Activated CD4-positive, alpha-beta T cell treated with anti-CD3 and anti-CD28 coated beads, Interleukin-2, amount 50 U/mL, for 16 hours (primary cell): ENCODE measurements around the gene CAMK2D.

Experiments used
- DNase-seq: peaks from one replicate; pipeline ENCODE4 v3.0.0-alpha.2; 2020

The CAMK2D gene

DNA sequence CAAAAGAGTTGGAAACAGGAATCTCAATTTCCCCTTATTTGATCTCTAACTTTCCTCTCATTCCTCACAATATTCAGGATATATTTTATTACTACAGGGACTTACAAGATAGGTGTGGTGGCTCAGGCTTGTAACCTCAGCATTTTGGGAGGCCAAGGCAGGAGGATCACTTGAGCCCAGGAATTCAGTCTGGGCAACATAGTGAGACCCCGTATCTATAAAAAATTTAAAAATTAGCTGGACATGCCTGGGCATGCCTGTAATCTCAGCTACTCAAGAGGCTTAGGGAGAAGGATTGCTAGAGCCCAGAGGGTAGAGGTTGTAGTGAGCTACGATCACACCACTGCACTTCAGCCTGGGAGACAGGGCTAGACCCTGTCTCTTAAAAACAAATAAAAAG lies 200.4 kb downstream of the CAMK2D start:
- no peak for DNase-seq

GRCh38 chr4:113560579-113560978 lies 201.0 kb downstream of the CAMK2D start:
- DNase-seq = no peak

- no peak for DNase-seq
Observed at GRCh38 chr4:113559947-113560346, 201.6 kb downstream of the CAMK2D start.

DNA sequence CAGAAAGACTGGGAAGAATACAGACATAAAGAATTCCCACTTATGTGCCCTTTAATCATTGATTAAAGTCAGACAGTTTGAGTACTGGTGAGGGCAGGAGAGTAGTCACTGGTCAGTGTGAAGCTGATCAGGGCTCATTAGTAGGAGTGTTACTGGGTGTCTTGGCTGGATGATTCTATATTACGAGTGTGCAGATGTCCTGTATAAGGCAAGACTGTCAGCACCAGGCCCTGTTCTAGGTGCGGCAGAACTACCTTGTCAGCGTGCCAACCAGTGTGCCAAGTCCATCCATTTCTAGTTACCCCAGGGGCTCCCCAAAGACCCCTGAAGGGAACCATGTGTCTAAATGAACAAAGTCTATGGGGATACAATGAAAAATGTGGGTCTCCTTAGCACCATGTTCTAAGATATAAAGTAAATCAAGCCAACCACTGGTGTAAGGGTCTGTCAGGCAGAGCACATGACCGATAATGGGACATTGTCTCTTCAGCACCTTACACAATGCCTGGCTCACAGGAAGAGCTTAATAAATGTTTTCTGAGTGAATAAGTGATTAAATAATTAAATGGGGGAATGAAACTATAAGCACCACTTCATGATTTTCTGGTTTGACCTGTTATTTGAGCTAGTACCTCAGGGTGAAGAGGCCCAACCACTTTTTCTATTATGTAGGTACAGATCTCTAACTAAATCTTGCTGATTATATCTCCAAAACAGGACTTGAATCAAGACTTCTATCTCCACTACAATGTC lies 205.0 kb downstream of the CAMK2D start:
- no peak for DNase-seq

GRCh38 chr4:113555868-113556267 lies 205.7 kb downstream of the CAMK2D start:
- DNase-seq = no peak

DNA sequence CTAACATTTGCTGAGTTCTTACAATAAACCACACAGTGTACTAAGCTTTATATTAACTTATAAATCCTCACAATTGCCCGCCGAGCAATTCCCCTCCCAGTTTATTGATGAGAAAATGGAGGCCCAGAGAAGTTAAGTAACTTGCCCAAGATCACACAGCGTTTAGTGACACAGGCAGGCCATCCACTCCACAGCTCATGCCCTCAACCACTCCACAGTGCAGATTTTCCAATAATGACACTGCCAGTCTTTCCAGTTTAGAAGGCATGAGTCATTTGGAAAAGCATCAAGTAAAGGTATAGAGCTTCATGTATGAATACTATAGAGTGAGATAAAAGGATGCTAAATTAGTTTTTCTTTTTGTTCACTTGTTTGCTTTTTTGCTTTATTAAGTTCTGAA lies 208.5 kb downstream of the CAMK2D start:
- no peak for DNase-seq

GRCh38 chr4:113550510-113550909 lies 211.0 kb downstream of the CAMK2D start:
- no peak for DNase-seq

DNA sequence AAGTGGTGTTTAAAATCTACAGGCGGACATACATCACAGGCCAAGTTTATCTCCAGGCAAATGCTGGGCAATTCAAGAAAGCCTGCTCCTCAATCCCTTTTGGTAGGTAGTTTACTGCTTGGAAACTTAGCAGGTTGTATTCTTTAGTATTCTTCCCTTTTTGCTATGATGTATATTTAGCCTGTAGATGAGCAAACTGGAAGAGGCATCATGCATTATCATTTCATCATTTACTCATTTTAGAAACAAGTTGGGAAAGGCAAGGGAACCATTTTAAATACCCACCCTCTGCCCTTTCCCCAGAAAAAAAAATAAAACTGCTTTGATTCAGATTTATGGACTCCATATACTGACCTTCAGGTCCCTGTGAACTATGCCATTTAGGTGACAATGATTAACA lies 213.2 kb downstream of the CAMK2D start:
- no peak for DNase-seq

- peak; percentile 97 for DNase-seq
Observed at GRCh38 chr4:113547487-113548042, 214.0 kb downstream of the CAMK2D start.

GRCh38 chr4:113541933-113542332 lies 219.6 kb downstream of the CAMK2D start:
- DNase-seq = no peak

DNA sequence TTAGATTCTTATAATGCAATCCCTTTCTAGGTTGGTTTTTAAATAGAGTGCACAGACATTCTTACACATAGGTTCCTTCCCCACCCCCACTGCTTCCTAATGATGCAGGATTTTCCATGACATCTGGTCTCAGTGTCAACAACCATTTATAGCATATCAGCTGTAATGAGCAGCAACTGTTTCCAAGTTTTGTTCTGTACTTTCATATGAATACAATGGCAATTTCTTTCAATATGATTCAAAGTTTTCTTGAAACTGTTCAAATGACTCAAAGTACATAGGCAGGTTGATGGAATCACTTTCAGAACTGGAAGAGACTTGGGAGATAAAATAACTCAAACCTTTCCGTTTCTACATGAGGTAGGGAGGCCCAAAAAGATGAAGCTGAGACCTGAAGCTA lies 220.7 kb downstream of the CAMK2D start:
- peak; percentile 66 for DNase-seq

DNA sequence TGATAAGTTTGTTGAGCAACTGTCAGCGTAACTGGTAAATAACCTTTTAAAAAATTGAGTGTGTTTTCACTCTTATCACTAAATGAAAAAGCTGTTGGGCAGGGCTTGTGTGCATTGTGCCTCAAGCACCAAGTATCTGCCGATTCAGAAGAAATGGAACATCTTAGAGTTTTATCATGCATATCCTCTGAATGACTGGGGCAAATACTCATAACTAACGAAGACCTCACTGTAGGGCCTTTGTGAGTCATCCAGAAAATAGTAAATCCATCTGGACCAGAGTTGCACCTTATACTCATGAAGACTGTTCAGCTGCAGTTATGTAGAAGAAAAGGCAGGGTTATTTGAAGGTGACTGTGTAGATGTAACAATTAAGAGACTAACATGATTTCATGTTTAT lies 222.1 kb downstream of the CAMK2D start:
- peak; percentile 87 for DNase-seq

GRCh38 chr4:113537628-113538027 lies 223.9 kb downstream of the CAMK2D start:
- no peak for DNase-seq

DNA sequence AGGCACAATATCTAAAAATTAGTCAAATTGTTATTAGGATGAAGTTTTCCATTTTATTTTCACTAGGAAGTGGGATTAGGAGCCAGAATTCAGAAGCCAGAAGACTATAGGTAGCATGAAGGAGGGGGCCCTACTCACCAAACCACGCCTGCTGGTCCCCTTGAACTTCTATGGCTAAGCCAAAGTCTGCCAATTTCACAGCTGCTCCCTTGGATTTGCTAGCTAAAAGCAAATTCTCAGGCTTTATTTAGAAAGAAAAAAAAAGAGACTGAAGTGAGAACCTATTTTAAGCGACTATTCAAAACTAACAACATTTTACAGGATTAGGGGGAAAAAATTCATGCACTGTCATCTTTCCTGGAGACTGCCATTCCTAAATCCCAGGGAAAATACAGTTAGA lies 224.3 kb downstream of the CAMK2D start:
- no peak for DNase-seq

DNA sequence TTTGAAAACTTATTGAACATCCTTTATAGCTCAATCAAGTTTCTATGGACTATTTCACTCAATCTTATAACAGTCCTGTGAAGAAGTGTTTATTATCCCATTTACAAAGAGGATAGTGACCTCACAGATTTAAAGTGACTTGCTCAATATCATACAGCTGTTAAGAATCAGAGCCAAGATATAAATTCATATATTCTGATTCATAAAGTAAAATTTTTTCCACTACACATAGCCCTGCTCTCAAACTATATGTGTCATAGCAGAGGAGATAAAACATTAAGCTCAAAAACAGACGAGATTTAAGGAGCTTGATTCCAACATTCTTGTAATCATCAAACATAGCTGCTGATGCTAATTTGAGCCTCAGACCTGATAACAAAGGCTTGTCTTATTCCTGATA lies 226.8 kb downstream of the CAMK2D start:
- DNase-seq = no peak

DNA sequence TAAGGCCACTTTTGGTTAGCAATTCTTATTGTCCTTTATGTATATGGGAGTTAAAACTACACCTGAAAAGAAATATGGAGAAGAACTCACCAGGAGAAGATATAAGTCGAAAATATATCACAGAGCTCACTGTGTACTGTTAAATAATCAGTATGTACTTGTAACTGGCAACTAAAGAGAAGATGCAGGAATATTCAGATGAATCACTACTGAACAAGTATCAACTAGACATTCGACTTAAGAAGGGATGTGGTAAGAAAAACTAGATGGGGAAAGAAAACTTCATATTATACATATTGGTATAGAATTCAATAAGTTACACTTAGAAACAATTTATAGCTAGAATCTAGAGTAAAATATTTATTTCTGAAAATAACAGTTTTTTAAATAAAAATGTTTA lies 230.0 kb downstream of the CAMK2D start:
- no peak for DNase-seq

DNA sequence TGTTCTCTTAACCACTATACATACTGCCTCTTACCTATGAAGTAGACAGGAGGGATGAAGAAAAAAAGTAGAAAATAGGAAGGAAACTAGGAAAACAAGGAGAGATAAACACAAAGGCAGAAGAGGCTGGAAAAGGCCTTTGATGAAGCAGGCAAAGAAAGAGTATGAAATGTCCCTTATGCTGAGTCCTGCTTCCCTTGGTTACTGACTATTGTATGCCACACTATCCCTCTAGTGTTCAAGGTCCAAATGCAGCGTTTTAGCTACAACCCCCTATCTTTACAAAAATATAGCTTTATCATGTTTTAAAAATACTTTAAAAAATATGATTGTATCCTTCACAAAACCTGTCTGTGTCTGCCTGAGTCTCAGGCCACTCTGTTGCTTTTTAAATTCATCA lies 233.1 kb downstream of the CAMK2D start:
- DNase-seq = no peak

GRCh38 chr4:113525521-113525920 lies 236.0 kb downstream of the CAMK2D start:
- no peak for DNase-seq

GRCh38 chr4:113524505-113525186 lies 236.9 kb downstream of the CAMK2D start:
- DNase-seq = peak; percentile 9

DNA sequence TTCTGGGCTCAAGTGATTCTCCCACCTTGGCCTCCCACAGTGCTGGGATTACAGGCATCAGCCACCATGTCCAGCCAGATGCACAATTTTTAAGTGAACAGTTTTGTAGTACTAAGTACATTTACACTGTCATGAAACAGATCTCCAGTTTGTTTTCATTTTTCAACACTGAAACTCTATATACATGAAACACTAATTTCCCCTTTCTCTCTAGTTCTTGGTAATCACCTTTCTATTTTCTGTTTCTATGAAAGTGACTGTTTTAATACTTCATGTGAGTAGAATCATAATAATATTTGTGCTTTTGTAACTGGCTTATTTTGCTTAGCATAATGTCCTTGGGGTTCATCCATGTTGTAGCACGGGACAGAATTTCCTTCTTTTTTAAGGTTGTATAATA lies 237.4 kb downstream of the CAMK2D start:
- DNase-seq = peak; percentile 16

DNA sequence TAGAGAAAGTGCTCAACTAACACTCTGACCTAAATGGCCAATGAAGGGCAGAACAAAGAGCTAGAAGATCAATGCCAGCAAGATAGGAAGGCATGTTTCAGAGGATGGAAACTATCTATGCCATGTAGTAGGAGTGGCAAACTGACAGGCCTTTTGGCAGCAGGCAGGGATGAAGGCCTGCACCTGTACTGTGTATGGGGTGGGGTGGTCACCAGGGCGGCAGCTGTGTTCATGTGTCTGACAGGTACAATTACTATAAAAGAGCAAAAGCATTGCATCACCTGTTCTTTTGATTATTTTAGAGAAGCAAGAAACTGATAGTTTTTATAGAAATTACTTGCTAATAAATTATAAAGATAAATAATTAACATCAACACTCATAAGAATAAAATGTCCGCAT lies 239.1 kb downstream of the CAMK2D start:
- no peak for DNase-seq

GRCh38 chr4:113513382-113513781 lies 248.2 kb downstream of the CAMK2D start:
- DNase-seq = no peak

DNA sequence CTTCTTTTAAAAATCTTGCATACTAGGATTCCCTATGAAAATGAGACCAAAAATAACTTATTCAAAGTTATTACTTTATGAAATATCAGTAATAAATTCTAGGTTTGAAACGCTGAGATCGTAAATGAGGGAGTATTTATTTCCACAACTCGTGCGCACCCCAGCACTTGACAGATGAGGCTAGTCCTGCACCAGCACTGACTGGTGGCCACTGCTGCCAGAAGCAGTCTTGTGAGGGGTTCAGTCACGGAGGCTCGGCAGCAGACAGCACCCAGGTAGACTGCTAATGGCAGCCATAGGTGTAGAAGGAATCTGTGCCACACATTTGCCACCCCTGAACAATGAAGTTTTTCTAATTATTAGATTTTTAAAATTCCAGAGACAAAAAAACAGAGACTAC lies 248.7 kb downstream of the CAMK2D start:
- DNase-seq = no peak

GRCh38 chr4:113511944-113512343 lies 249.6 kb downstream of the CAMK2D start:
- DNase-seq = no peak
